ENCODE measurements around the gene NSUN3.

NSUN3 gene

GRCh38 chr3:94132777-94133176 is 69.9 kb downstream of the NSUN3 start:
- no peak for DNase-seq

DNA sequence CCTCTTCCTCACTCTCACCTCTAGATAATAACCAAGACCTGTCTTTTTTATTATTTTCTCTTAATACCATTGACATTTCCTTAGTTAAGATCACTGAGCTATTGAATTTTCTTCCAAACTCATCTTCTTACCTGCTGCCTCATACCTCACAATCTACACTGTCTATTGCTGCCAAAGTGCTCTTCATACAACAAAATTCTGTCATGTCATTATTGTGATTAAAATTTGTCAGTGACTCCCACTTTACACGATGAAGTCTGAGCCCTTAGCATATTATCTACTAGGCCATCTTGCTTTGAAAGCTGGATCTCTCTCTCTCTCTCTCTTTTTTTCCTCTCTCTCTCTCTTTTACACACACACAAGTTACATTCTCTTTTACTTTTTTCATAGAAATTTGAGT is 73.3 kb downstream of the NSUN3 start:
- DNase-seq: no peak

GRCh38 chr3:94137377-94137776 is 74.5 kb downstream of the NSUN3 start:
- no peak for DNase-seq

DNA sequence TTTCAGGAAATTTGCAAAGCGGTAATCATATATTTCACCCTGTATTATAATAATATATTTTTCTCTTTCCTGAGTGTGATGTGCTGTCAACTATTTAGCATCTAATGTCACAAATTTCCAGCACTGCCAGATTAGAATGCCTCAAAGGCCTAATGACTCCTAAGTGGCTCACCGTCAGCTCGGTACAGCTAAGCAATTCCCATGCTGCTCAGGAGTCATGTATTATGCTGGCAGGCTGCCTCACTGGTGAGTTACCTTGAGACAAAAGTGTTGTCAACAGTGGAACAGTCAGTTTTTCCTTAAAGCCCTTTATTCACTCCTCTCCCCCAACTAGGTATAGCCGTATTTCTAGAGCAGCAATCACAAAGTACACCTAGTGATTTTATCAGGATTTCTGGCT is 83.6 kb downstream of the NSUN3 start:
- DNase-seq: no peak

GRCh38 chr3:94147012-94147411 is 84.2 kb downstream of the NSUN3 start:
- DNase-seq: no peak

- no peak for DNase-seq
These were observed 87.3 kb downstream of the NSUN3 start for GRCh38 chr3:94150113-94150512.

DNA sequence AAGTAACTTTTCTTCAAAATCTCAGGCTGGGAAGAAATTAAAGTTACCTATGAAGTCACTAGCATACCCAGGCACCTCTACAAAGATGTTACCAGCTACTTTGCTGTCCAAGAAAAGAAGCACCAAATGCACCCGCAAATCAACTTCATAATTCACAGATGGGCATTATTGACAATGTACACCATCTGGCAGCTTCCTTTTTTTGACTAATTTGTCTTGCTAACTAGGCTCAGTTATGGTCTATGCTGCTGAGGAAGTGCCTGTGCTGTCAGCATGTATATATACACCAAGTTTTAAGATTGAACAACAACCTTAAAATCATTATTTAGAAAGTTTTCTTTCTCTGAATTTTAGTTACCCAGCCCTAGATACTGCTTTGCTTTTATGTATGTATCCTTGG is 93.8 kb downstream of the NSUN3 start:
- DNase-seq: no peak

- DNase-seq: no peak
These were observed 95.7 kb downstream of the NSUN3 start for GRCh38 chr3:94158512-94158911.

- DNase-seq: no peak
These were observed 96.4 kb downstream of the NSUN3 start for GRCh38 chr3:94159062-94159828.

GRCh38 chr3:94162700-94163099 is 99.8 kb downstream of the NSUN3 start:
- DNase-seq: no peak

DNA sequence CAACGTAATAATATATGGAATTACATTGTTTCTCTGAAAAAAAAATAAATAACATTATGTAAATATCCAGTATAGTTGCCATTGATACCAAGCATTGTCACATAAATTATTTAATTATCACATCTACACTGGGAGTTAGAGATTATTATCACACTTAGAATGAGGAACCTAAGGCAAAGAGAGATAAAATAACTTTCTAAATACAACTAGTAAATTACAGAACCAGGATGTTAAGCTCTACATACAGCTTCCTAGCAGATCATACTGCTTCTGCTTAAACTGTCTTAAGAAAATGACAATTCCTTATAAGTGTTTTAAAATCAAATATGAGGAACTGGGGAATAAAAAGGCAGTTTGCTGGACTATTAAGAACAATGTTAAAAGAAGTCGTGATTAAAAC is 104.5 kb downstream of the NSUN3 start:
- DNase-seq: no peak

- no peak for DNase-seq
These were observed 104.9 kb downstream of the NSUN3 start for GRCh38 chr3:94167796-94168195.

DNA sequence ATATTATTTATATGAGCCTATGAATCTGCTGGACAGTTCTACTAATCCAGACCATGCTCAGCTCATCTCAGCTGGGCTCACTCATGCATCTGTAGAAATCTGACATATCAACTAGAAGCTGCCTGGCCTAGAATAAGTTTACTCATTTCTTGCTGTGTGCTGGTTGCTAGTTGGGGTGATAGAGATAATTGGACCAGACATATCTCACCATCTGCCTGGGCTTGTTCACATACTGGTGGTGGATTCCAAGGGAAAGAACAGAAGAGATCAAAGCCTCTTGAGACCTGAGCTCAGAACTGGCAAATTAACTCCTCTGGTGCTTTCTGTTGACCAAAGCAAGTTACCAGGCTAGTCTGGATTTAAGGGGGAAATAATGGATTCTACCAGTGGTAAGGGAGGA is 109.1 kb downstream of the NSUN3 start:
- DNase-seq: no peak

- no peak for DNase-seq
These were observed 109.9 kb downstream of the NSUN3 start for GRCh38 chr3:94172695-94173310.

DNA sequence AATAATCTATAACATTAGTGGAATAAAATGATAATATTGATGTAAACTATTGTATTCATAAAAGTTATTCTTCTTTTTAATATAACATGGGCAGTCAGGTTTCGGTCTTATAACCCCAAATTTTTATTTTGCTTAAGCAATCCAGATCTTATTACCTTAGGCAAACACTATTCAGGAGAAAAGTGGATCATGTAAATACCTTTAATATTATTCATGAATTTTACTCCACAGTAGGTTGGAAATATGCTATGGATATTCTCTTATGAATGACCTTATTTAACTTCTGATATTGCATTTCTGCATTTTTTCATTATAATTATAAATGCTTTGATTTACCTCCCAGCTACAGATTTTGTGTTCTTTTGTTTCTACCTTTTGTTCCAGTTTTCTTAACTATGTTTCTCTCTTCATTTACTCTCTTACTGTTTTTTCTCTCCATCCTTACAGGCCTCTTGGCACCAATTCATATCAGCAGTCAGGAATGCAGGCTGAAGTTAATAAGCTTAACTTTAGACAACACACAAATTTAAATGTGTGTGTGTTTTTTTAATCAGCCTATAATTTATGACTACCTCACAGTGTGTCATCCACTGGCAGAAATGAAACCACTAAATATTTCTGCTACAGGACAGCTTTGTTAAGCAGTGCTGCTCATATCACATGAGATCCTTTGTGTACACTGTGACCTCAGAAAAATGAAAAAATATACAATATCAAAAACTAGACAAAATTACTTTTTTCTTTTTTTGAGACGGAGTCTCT is 111.0 kb downstream of the NSUN3 start:
- no peak for DNase-seq

- no peak for DNase-seq
These were observed 112.8 kb downstream of the NSUN3 start for GRCh38 chr3:94175677-94176076.

DNA sequence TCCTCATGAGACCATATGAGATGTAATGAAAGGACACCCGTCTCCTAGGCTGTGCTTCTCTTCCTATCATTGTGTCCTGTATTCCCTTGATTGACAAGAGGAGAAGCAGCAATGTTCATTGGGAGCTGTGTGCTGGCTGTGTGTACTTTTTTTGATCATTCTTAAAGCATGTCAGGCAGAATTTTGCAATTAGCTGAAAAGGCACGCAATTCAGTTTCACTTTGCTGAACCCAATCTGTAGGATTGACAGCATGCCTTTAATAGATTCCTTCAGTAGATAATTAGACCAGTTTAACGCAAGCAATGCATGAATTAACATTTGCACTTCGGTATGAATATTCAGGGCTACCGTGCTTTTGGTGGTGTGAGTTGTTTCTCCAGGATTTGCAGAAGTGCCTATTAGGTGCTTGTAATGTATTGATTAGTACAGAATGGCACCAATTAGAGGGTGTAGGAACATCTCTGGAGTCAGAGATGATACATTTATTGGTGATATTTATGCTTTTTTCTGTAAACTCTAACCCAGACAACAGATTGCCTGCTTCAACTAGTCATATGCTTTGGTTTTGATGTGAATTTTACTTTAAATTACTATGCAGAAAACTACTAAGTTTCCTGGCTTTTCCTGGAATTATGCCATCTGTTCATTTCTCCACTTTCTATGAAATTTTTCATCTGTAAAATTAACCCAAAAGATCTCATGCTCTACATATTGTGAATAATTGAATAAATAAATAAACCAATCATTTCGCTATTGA is 114.3 kb downstream of the NSUN3 start:
- DNase-seq: no peak
